HG03159 (cell line): Measurements from ENCODE around the gene HMG20B.
"Not testable (repeated sequence)": the region's sequence is repeated elsewhere in the genome, so short reads cannot be mapped to it uniquely, and the experiment has no call there.

ENCODE experiments used
- ATAC-seq: cut with Tn5 transposase; IDR thresholded peaks from one replicate; pipeline ENCODE4 v1.9.1; 2021; ENCODE audit warnings: mild to moderate bottlenecking, moderate library complexity; ENCODE audit not compliant: unreplicated experiment

HMG20B gene

GRCh38 chr19:3578390-3578789 lies 5.6 kb downstream of the HMG20B start:
- ATAC-seq, result no peak

GRCh38 chr19:3580156-3580934 lies 7.6 kb downstream of the HMG20B start:
- ATAC-seq, result no peak

DNA sequence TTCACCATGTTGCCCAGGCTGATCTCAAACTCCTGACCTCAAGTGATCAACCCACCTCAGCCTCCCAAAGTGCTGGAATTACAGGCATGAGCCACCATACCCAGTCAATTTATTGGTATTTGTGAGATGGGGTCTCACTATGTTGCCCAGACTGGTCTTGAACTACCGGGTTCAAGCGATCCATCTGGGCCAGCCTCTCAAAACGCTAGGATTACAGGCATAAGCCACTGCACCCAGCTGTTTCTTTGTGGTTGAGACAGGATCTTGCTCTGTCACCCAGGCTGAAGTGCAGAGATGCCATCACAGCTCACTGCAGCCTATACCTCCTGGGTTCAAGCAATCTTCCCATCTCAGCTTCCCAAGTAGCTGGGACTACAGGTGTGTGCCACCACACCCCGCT lies 9.0 kb downstream of the HMG20B start:
- ATAC-seq, result not testable (repeated sequence)

DNA sequence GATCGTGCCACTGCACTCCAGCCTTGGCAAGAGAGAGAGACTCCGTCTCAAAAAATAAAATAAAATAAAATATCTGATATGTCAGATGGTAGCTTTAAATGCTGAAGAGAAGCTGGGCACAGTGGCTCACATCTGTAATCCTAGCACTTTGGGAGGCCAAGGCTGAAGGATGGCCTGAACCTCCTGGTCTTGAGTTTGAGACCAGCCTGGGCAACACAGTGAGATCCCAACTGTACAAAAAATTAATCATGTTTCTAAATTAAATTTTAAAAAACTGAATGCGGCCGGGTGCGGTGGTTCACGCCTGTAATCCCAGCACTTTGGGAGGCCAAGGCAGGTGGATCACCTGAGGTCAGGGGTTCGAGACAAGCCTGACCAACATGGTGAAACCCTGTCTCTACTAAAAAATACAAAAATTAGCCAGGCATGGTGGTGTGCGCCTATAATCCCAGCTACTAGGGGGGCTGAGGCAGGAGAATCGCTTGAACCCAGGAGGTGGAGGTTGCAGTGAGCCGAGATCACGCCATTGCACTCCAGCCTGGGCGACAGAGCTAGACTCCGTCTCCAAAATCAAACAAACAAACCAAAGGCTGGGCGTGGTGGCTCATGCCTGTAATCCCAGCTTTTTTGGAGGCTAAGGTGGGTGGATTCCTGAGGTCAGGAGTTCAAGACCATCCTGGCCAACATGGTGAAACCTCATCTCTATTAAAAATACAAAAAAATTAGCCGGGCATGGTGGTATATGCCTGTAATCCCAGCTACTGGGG lies 11.5 kb downstream of the HMG20B start:
- not testable (repeated sequence) for ATAC-seq

GRCh38 chr19:3585301-3586126 lies 12.8 kb downstream of the HMG20B start, which contains the start of gene GIPC3:
TSS of gene GIPC3 (plus strand) at chr19:3585478. CDS start at chr19:3585598, 120 bp downstream.
- ATAC-seq, result no peak

DNA sequence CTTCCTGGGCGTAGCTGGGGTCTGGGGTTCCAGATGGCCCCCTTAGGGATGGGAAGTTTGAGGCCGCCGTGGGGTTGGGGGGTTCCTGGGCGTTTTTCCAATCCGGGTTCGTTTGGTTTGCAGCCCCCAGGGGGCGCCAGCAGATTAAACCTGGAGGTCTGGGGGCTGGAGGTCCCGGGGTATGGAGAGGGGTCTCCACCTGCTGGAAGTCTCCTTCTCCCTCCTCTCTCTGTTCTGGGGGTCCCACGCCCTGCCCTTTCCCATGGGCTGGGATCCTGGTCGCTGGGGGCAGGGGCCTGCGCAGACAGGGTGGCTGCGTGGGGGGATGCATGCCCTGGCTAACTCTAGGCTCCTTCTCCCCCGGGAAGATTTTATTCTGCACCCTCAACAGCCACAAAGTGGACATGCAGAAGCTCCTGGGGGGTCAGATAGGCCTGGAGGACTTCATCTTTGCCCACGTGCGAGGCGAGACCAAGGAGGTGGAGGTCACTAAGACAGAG lies 13.4 kb downstream of the HMG20B start:
- ATAC-seq, result no peak

DNA sequence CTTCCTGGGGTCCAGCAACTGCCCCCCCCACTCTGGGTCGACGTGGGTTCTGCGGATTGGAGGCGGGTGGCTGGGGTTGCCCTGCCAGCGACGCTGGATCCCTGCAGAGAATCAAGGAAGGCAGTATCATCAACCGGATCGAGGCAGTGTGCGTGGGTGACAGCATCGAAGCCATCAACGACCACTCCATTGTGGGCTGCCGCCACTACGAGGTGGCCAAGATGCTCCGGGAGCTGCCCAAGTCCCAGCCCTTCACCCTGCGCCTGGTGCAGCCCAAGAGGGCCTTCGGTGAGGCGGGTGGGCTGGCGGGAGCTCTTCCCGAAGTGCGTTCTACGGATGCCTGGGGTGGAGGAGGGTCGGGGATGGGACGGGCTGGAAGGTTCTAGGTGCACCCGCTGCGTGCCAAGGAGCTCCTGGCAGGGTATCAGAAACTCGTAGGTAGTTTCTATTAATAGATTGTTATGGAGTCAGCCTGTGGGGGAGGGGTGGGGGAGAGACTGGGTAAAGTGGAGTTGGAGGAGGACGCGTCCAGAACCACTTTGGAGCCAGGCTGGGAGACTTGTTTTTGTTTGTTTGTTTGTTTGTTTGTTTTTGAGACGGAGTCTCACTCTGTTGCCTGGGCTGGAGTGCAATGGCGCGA lies 14.1 kb downstream of the HMG20B start:
- no peak for ATAC-seq

DNA sequence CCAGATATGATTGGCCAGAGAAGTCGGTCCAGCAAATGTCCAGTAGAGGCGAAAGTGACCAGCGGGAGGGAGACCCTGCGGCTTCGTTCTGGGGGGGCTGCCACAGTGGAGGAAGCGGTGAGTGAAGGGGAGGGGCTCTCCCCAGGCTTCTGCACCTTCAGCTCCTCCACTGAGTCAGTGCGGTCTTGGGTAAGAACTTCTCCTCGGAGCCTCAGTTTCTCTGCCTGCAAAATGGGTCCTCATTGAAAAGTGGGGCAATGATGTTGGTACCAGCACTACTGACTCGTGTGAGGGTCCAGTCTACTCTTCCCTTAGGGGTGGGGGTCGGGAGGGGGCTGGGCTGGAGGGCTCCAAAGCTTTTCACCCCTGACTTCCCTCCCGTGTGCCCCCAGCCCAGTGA lies 16.7 kb downstream of the HMG20B start:
- ATAC-seq, result no peak

- ATAC-seq, result no peak
Observed at GRCh38 chr19:3589949-3590348, 17.2 kb downstream of the HMG20B start.

GRCh38 chr19:3590991-3591659 lies 18.4 kb downstream of the HMG20B start:
- ATAC-seq, result no peak

DNA sequence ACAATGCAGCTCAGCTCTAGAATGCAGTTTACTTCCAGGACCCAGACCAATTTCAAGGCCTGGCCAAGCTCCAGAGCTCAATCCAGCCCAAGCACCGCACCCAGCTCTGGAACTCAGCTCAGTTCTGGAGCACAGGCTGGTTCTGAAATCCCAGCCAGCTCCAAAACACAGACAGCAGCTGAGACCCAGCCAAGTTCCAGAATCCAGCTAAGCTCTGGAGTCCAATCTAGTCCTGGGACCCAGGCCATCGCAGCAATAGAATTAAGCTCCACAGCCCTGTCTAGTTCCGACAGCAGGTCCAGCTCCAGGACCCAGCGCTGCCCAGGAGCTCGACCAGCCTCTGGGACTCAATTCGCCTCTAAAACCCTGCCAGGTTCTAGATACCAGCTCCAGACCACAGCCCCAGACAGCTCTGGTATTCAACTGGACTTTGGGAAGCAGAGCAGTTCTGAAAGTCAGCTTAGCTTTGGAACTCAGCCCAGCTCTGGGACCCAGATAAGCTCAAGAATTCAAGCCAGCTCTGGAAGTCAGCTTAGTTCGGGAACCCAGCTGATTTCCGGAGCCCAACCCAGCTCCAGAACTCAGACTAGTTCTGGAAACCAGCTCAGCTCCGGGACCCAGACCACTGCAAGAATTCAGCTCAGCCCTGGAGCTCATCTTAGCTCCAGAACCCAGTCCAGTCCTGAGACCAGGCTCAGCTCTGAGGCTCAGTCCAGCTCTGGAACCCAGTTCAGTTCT lies 19.3 kb downstream of the HMG20B start:
- ATAC-seq, result no peak

- no peak for ATAC-seq
Observed at GRCh38 chr19:3593156-3593555, 20.4 kb downstream of the HMG20B start.

- no peak for ATAC-seq
Observed at GRCh38 chr19:3595521-3596061, 22.8 kb downstream of the HMG20B start.

DNA sequence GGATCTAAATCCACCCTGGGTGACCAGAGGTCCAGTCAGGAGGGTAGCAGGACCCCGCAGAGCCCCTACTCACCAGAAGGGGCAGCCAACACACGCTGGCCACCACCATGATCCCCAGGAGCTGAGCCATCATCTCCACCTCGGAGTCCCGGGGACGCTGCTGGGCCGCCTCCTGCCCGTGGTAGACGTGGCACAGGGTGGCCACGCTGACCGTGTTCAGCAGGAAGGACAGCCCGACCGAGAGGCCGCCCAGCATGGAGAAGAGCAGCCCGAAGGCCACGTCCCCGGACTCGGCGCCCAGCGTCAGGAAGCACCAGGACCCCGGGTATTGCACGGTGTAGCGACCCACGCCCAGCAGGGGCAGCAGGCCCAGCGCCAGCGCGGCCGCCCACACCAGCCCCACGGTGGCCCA lies 27.0 kb downstream of the HMG20B start:
- ATAC-seq, result no peak

- no peak for ATAC-seq
Observed at GRCh38 chr19:3601021-3601420, 28.3 kb downstream of the HMG20B start.

GRCh38 chr19:3603121-3603811 lies 30.5 kb downstream of the HMG20B start:
- ATAC-seq, result no peak

DNA sequence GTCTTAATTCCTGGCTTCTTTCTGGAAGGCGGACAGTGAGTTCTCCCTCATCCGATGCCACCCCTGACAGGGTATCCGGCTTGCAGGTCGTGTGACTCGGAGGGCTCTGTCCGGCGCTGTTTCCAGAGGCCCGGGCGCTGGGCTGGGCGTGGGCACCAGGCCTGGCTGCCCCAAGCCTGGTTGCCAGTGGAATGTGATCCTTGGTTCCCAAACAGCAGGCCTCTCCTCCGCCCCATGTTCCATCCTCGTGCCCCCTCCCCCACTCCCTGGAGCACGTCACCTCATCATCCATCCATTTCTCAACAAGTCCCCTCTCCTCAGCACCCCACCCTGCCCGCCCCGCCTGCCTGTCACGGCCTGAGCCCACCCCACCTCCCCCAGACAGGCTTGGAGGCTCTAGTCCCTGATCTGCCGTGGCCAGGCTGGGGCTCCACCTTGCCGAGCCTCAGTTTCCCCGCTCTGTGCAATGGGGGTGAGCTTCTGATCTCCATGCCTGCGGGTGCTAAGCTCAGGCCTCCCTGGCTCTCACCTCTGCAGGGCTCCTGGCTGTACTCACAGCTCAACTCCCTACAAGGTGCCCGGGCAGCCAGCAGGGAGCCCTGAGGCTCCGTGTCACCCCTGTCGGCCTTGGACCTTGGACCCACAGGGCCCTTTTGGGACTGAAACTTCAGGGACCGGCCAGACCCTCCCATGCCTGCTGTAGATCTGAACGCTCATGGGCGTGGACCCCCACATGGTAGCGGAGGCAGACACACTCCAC lies 31.7 kb downstream of the HMG20B start:
- ATAC-seq, result no peak

DNA sequence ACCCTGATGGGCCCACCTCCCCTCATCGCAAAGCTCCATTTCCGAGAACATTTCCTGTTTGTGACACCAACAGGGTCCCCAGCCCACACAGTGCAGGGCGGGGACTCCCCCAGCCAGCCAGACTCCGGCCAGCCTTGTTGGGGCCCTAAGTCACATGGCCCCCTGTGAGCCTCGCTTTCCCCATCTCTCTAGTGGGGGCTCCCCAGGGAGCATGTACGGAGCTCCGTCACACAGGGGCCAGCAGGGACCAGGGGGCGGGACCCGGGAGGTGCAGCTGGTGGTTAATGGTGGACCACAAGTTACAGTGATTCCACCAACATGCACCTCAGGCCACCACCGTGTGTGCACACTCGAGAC lies 32.2 kb downstream of the HMG20B start:
- ATAC-seq, result no peak
